ENCODE results near the gene XPR1. TPM values are rescaled to one million over a fixed set of nuclear protein-coding genes. Genes with fewer than 3 reads are reported as not detected.

XPR1 gene
- total RNA-seq, 1 experiment from 2014 or later, result 16.8 TPM

- TF ChIP-seq CTCF (conservative IDR thresholded peaks at IDR 0.05), result no peak
- no peak for TF ChIP-seq EZH2 (IDR thresholded peaks at IDR 0.05; ENCODE audit: low read depth)
- Histone ChIP-seq H3K9me3 (ENCODE audit: insufficient read depth, low read depth) (no peaks in the 10 kb centered on the region), H3K9me2 (ENCODE audit: insufficient read depth) (no peaks in the 10 kb centered on the region), H3K79me2 (ENCODE audit: low read depth) (peaks cover 6% of the 10 kb centered on the region; the same call in 1 of the 2 replicates), H3K4me1 (replicated peaks; ENCODE audit: insufficient read depth) (peaks cover 14% of the 10 kb centered on the region), H3K27ac (no peak overlapping the region), H4K20me1 (ENCODE audit: insufficient read depth) (no peaks in the 10 kb centered on the region), H3K36me3 (ENCODE audit: low read depth) (no peaks in the 10 kb centered on the region), H3F3A (ENCODE audit: insufficient read depth, low read depth) (peaks cover 3% of the 10 kb centered on the region; the same call in 1 of the 2 replicates), H3K4me2 (peak overlapping the region; percentile 89), H3K4me3 (peak overlapping the region; percentile 73), H3K27me3 (ENCODE audit: insufficient read depth, low read depth) (no peaks in the 10 kb centered on the region), H2AFZ (peak overlapping the region; percentile 99)
- no peak for DNase-seq
- no TSS peak for BruUV-seq (replicated peaks)
- POLR2A ChIA-PET (ENCODE audit: unreplicated experiment), result interaction anchor here (0.5 to 0.6 kb wide), 2 partner anchors 142 to 835 kb away, joined by 3 to 4 read pairs; no protein-coding TSS in a partner anchor
- CTCF ChIA-PET, result no interaction called here
- intact Hi-C loops (cut with micrococcal nuclease; ENCODE audit: unreplicated experiment), result loop anchor here (5.0 kb wide), 4 partner anchors 101 to 534 kb away; no protein-coding TSS in a partner anchor
Observed at GRCh38 chr1:180633057-180634056, 1.5 kb downstream of the XPR1 start.

GRCh38 chr1:180636138-180636537, 4.3 kb downstream of the XPR1 start:
- BruUV-seq (replicated peaks), result no TSS peak
- no peak overlapping the region for H3K27ac ChIP-seq
- no peaks in the 10 kb centered on the region for H3K27me3 ChIP-seq (ENCODE audit: insufficient read depth, low read depth)
- no peaks in the 10 kb centered on the region for H3K9me2 ChIP-seq (ENCODE audit: insufficient read depth)
- no peak overlapping the region for H2AFZ ChIP-seq
- H3K9me3 ChIP-seq (ENCODE audit: insufficient read depth, low read depth), result no peaks in the 10 kb centered on the region
- H3K4me3 ChIP-seq, result no peak overlapping the region
- H3K4me1 ChIP-seq (replicated peaks; ENCODE audit: insufficient read depth), result peaks cover 14% of the 10 kb centered on the region
- intact Hi-C loops (cut with micrococcal nuclease; ENCODE audit: unreplicated experiment), result no loop called here
- no peak for DNase-seq
- ChIA-PET CTCF (interaction anchor here (0.7 kb wide), 1 partner anchor 98 kb away, joined by 3 read pairs; no protein-coding TSS in a partner anchor), POLR2A (ENCODE audit: unreplicated experiment) (interaction anchor here (0.7 kb wide), 1 partner anchor 27 kb away, joined by 8 read pairs; no protein-coding TSS in a partner anchor)
- H4K20me1 ChIP-seq (ENCODE audit: insufficient read depth), result no peaks in the 10 kb centered on the region
- no peaks in the 10 kb centered on the region for H3K36me3 ChIP-seq (ENCODE audit: low read depth)
- peaks cover 6% of the 10 kb centered on the region; the same call in 1 of the 2 replicates for H3K79me2 ChIP-seq (ENCODE audit: low read depth)
- H3F3A ChIP-seq (ENCODE audit: insufficient read depth, low read depth), result peaks cover 3% of the 10 kb centered on the region; the same call in 1 of the 2 replicates
- no peak overlapping the region for H3K4me2 ChIP-seq
- TF ChIP-seq CTCF (conservative IDR thresholded peaks at IDR 0.05) (no peak), EZH2 (IDR thresholded peaks at IDR 0.05; ENCODE audit: low read depth) (no peak)

- TF ChIP-seq EZH2 (IDR thresholded peaks at IDR 0.05; ENCODE audit: low read depth) (no peak), CTCF (conservative IDR thresholded peaks at IDR 0.05) (no peak)
- Histone ChIP-seq H3K9me2 (ENCODE audit: insufficient read depth) (no peaks in the 10 kb centered on the region), H4K20me1 (ENCODE audit: insufficient read depth) (no peaks in the 10 kb centered on the region), H3K4me3 (no peak overlapping the region), H3K4me2 (no peak overlapping the region), H2AFZ (no peak overlapping the region), H3K36me3 (ENCODE audit: low read depth) (no peaks in the 10 kb centered on the region), H3K4me1 (replicated peaks; ENCODE audit: insufficient read depth) (no peaks in the 10 kb centered on the region), H3K9me3 (ENCODE audit: insufficient read depth, low read depth) (no peaks in the 10 kb centered on the region), H3K79me2 (ENCODE audit: low read depth) (no peaks in the 10 kb centered on the region), H3F3A (ENCODE audit: insufficient read depth, low read depth) (no peaks in the 10 kb centered on the region), H3K27me3 (ENCODE audit: insufficient read depth, low read depth) (no peaks in the 10 kb centered on the region), H3K27ac (no peak overlapping the region)
- CTCF ChIA-PET, result no interaction called here
- no TSS peak for BruUV-seq (replicated peaks)
- POLR2A ChIA-PET (ENCODE audit: unreplicated experiment), result no interaction called here
- intact Hi-C loops (cut with micrococcal nuclease; ENCODE audit: unreplicated experiment), result no loop called here
- no peak for DNase-seq
Observed at GRCh38 chr1:180639871-180640270, 8.0 kb downstream of the XPR1 start.

Measured in PC-9 (cell line).